ENCODE measurements around the gene MAP4K1.
A peak's percentile ranks its signal among the peaks of the same experiment; 100 is the strongest.
"Not testable (repeated sequence)": the region's sequence is repeated elsewhere in the genome, so short reads cannot be mapped to it uniquely, and the experiment has no call there.

MAP4K1 gene

DNA sequence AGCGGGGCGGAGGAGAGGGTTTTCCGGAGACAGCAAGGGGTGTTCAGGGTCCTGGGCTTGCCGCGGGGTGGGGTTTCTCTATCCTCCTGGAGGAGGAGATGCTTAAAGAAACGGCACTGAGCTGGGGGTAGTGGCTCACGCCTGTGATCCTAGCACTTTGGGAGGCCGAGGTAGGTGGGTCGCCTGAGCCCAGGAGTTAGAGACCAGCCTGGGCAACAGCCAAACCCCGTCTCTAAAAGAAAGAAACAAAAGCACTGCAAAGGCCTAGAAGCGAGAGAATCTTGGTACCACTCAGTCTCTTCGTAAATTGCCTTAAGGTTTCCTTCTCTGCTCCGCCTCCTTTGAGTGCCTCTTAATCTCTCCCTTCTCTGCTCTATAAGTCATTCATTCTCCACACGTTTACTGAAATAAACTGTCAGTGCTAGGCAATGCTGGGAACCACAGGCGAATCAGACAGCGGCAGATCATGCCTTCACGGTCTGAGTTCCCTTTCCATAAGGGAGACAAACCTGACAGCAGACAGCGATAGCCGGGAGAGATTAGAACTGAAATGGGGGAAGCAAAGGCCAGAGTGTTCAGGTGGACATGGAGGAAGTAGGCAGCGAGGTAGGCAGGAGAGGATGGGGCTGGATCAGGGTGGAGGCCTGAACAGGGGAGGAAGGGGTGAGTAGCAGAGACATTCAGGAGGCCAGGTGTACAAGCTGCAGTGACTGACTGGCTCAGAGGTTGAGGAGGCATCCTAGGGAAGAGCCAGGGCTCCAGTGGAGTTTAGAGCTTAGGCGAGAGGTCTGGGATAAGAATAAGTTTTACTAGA is 1.8 kb upstream of the MAP4K1 start:
- DNase-seq: no peak

GRCh38 chr19:38618590-38619360 is 1.0 kb upstream of the MAP4K1 start, which contains the start of gene EIF3K:
Gene EIF3K (plus strand): TSS chr19:38619188. CDS start chr19:38619269, 81 bp downstream.
- DNase-seq: peak; percentile 99

DNA sequence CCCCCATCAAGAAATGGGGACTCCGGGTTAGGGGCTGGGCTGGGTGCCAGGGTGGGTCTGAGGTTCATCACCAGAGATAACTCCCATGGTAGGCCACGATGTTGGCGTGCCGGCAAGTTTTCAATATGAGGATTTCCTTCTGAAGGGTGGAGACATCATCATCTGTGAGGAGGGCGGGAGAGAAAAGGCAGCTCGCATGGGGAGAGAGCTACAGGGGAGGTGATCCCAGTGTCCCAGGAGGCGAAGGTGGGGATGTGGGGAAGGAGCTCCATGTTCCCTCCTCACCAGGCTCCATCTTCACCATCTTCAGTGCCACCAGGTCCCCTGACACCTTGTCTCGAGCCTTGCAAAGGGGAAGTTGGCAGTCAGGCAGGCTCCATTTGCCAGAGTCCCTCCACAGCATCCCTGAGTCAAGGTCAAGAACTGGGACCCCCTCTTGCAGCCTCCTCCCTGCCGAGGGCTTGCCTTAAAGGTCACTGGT is 430 bp downstream of the MAP4K1 start:
- peak; percentile 57 to 58 for DNase-seq

- no peak for DNase-seq
These were observed 1.5 kb downstream of the MAP4K1 start for GRCh38 chr19:38616265-38616664.

- no peak for DNase-seq
These were observed 2.7 kb downstream of the MAP4K1 start for GRCh38 chr19:38615007-38615581.

DNA sequence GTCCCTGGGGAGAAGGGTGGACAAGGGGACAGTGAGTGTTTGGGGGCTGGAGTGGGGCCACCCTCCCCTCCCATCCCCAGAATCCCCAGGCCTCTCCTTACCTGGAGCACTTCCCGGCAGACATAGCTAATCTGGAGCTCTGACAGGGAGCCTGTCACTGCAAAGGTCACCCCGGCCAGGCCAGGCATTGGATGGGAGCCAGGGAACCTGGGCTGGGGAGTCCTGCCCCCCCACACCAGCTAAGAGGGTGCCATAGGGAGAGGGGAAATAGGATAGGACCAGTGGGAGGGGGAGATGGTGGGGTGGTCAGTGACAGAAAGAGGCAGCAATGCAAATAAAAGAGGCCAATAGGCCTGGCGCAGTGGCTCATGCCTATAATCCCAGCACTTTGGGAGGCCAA is 3.5 kb downstream of the MAP4K1 start:
- no peak for DNase-seq

GRCh38 chr19:38606131-38606530 is 11.6 kb downstream of the MAP4K1 start:
- no peak for DNase-seq

- not testable (repeated sequence) for DNase-seq
These were observed 14.9 kb downstream of the MAP4K1 start for GRCh38 chr19:38602856-38603255.

DNA sequence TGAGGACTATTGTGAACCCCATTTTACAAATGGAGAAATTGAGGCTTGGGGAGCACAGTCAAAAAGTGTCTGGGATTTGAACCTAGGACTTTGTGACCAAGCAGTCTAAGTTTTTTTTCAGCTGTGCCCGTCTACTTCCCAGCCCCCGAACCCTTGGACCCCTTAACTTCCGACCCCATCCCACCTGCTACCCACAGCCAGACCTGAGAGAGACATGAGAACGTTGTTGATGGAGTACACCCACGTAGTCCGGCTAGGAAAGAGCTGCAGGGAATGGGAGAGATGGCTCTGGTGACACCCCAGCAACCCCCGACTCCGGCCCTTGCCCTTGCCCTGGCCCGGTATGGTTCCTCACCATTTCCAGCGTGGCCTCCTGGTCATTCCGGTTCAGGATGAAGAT is 18.0 kb downstream of the MAP4K1 start:
- no peak for DNase-seq

- DNase-seq: peak in 1 of 2 experiments; percentile 24
These were observed 20.7 kb downstream of the MAP4K1 start for GRCh38 chr19:38597075-38597474.

DNA sequence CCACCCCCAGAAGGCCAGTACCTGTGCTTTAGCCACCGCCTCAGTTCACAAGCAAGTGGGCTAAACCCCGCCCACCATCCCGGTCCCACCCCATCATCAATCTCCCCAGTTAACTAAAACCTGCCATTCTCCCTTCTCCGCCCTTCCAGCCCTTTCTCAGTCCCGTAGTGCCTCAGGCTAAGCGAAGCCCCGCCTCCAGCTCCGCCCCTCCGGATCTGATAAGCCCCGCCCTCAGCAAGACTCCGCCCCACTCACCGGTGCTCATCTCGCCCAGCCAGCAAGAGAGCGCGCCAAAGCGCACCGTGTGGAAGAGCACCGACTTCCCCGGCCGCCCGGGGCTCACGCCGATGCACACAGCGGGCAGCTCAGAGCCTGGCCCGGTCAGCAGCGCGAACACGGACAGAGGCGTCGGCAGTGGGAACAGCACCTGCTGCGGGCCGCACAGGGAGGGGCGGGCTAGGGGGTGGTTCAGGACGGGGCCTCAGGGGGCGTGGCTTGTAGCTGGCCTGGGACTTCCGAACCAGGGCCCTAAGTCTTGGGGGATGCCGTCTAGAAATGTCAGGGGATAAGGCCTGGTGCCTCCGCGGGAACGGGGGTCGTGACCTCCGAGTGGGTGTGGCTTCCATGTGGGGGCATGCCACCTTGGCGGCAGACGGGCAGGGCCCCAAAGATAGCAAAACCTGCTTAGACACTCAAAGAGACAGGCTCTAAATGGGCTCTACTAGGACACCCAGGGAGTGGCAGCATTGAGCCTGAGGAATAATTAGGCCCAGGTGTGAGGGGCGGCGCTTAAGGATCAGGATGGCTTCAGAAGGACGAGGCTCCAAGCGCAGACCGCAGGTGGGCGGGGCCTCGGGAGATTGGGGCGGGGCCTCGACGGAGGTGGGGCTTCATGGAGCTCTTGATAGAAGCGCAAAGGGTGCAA is 21.4 kb downstream of the MAP4K1 start:
- peak; percentile 64 to 66 for DNase-seq

- no peak for DNase-seq
These were observed 24.8 kb downstream of the MAP4K1 start for GRCh38 chr19:38592940-38593339.

- no peak for DNase-seq
These were observed 29.7 kb downstream of the MAP4K1 start for GRCh38 chr19:38588041-38588440.

DNA sequence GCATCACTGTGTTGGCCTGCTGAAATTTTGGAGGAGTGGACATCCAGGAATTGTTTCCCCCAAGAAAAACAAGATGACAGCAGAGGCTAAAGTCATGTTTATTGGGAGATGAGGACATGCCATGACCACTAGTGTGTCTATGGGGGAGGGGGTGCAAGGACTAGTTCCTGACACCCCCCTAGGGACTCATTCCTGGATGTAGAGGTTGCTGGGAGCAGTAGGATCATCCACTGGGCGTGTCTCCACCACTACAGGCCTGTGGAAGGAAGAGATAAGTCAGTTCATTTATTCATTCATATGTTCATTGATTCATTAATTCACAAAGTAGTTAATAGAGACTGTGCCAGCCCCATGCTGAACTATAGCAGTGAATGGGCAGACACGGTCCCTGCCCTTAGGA is 30.2 kb downstream of the MAP4K1 start:
- DNase-seq: no peak

GRCh38 chr19:38583985-38584305 is 33.8 kb downstream of the MAP4K1 start:
- DNase-seq: no peak

- no peak for DNase-seq
These were observed 34.4 kb downstream of the MAP4K1 start for GRCh38 chr19:38583219-38583984.

GRCh38 chr19:38580080-38580479 is 37.7 kb downstream of the MAP4K1 start:
- DNase-seq: no peak

GRCh38 chr19:38579304-38579703 is 38.4 kb downstream of the MAP4K1 start:
- DNase-seq: not testable (repeated sequence)

DNA sequence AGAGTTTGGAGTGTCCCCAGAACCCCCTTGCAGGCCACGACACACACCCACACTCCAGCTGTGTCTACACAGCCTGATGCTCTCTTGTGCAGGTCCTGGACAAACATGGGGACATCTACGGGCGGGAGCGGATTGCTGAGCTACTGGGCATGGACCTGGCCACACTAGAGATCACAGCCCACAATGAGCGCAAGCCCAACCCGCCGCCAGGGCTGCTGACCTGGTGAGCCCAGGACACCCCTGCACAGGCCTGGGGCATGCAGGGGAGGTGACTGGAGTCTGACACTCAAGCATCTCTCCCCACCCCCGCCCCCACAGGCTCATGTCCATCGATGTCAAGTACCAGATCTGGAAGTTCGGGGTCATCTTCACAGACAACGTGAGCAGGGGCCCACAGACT is 39.9 kb downstream of the MAP4K1 start:
- DNase-seq: no peak

DNA sequence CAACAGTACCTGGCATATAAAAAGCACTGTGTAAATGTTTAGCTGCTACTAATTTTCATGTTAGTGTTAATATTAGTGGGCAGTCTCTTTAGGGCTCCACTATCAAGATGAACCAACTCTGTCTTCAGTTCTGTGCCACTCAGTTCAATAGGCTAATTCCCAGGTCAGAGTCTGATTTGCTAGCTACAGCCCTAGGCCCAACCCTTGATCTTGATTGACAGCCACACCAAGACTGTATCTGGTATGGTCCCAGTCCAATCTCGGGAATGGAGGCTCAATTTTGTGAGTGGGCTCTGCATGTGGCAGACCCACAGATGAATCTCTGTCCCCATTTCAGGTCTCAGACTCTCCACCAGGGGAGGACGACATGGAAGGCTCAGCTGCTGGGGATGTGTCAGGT is 46.1 kb downstream of the MAP4K1 start:
- no peak for DNase-seq

DNA sequence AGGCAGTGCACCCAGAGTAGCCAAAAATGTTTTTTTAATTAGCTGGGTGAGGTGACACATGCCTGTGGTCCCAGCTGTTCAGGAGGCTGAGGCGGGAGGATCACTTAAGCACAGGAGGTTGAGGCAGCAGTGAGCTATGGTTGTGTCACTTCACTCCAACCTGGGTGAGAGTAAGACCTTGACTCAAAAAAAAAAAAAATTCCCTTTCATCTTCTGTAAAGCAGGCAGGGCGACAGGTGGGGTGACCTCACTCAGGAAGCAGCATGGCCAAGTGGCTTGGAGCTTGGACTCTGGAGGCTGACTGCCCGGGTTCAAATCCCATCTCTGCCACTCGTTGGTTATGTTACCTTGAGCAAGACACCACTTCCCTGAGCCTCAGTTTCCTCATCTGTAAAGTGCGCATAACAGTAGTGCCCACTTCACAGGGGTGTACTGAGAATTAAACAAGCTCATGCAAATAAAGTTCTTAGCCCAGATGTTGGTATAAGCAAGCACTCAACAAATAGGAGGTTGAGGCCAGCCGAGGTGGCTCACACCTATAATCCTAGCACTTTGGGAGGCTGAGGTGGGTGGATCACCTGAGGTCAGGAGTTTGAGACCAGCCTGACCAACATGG is 48.3 kb downstream of the MAP4K1 start:
- DNase-seq: no peak

Measured in activated T-cell treated with anti-CD3 and anti-CD28 coated beads, Interleukin-2, amount 50 U/mL, for 48 hours (primary cell).